GM19397 (cell line): ENCODE results near the gene ZNF358.
A peak's percentile ranks its signal among the peaks of the same experiment; 100 is the strongest.

ENCODE experiments used
- ATAC-seq: cut with Tn5 transposase; IDR thresholded peaks from one replicate; pipeline ENCODE4 v1.9.1; 2021; ENCODE audit warnings: mild to moderate bottlenecking, moderate library complexity; ENCODE audit not compliant: unreplicated experiment

Gene ZNF358

GRCh38 chr19:7488736-7489353 is 27.1 kb upstream of the ZNF358 start, which contains the start of gene PEX11G:
PEX11G (minus strand) TSS chr19:7489035; CDS start chr19:7489010, 25 bp downstream.
- ATAC-seq = peak; percentile 84

- ATAC-seq = no peak
These were observed 26.3 kb upstream of the ZNF358 start for GRCh38 chr19:7489609-7490044.

- no peak for ATAC-seq
These were observed 23.8 kb upstream of the ZNF358 start for GRCh38 chr19:7492142-7492541.

- ATAC-seq = no peak
These were observed 23.3 kb upstream of the ZNF358 start for GRCh38 chr19:7492558-7492957.

GRCh38 chr19:7494416-7495098 is 21.3 kb upstream of the ZNF358 start:
- no peak for ATAC-seq

GRCh38 chr19:7497292-7497691 is 18.6 kb upstream of the ZNF358 start:
- ATAC-seq = no peak

- ATAC-seq = no peak
These were observed 15.0 kb upstream of the ZNF358 start for GRCh38 chr19:7500811-7501450.

- ATAC-seq = no peak
These were observed 13.4 kb upstream of the ZNF358 start for GRCh38 chr19:7502552-7502951.

GRCh38 chr19:7504684-7505083 is 11.2 kb upstream of the ZNF358 start:
- no peak for ATAC-seq

- no peak for ATAC-seq
These were observed 10.6 kb upstream of the ZNF358 start for GRCh38 chr19:7505288-7505681.

GRCh38 chr19:7505682-7506384 is 10.1 kb upstream of the ZNF358 start:
- no peak for ATAC-seq

- no peak for ATAC-seq
These were observed 9.2 kb upstream of the ZNF358 start for GRCh38 chr19:7506385-7507328.

- ATAC-seq = no peak
These were observed 8.0 kb upstream of the ZNF358 start for GRCh38 chr19:7507884-7508283.

GRCh38 chr19:7509625-7510024 is 6.3 kb upstream of the ZNF358 start:
- ATAC-seq = no peak

- ATAC-seq = no peak
These were observed 3.5 kb upstream of the ZNF358 start for GRCh38 chr19:7512400-7512851.

GRCh38 chr19:7513809-7514642 is 1.9 kb upstream of the ZNF358 start:
- ATAC-seq = no peak

- no peak for ATAC-seq
These were observed 726 bp upstream of the ZNF358 start for GRCh38 chr19:7515110-7515644.

- ATAC-seq = no peak
These were observed 430 bp downstream of the ZNF358 start for GRCh38 chr19:7516333-7516732.

GRCh38 chr19:7516878-7517277 is 975 bp downstream of the ZNF358 start:
- ATAC-seq = no peak
